ENCODE measurements around the gene ANKRD29.
"Not testable (repeated sequence)": the region's sequence is repeated elsewhere in the genome, so short reads cannot be mapped to it uniquely, and the experiment has no call there.

Gene ANKRD29

GRCh38 chr18:23619388-23619881 lies 43.3 kb downstream of the ANKRD29 start:
- in situ Hi-C loops (cut with MboI; ENCODE audit: low sequenced_read_pairs), result no loop called here

GRCh38 chr18:23618862-23619387 lies 43.8 kb downstream of the ANKRD29 start:
- in situ Hi-C loops (cut with MboI; ENCODE audit: low sequenced_read_pairs), result no loop called here

- in situ Hi-C loops (cut with MboI; ENCODE audit: low sequenced_read_pairs), result no loop called here
Measured at GRCh38 chr18:23617412-23618014, 45.2 kb downstream of the ANKRD29 start.

GRCh38 chr18:23616258-23616657 lies 46.5 kb downstream of the ANKRD29 start:
- in situ Hi-C loops (cut with MboI; ENCODE audit: low sequenced_read_pairs), result no loop called here

- in situ Hi-C loops (cut with MboI; ENCODE audit: low sequenced_read_pairs), result no loop called here
Measured at GRCh38 chr18:23614891-23615290, 47.8 kb downstream of the ANKRD29 start.

- in situ Hi-C loops (cut with MboI; ENCODE audit: low sequenced_read_pairs), result no loop called here
Measured at GRCh38 chr18:23614413-23614812, 48.3 kb downstream of the ANKRD29 start.

GRCh38 chr18:23613091-23613475 lies 49.6 kb downstream of the ANKRD29 start:
- in situ Hi-C loops (cut with MboI; ENCODE audit: low sequenced_read_pairs), result not testable (repeated sequence)

GRCh38 chr18:23612434-23613090 lies 50.1 kb downstream of the ANKRD29 start:
- in situ Hi-C loops (cut with MboI; ENCODE audit: low sequenced_read_pairs), result no loop called here

GRCh38 chr18:23609390-23610023 lies 53.2 kb downstream of the ANKRD29 start:
- in situ Hi-C loops (cut with MboI; ENCODE audit: low sequenced_read_pairs), result no loop called here

GRCh38 chr18:23608211-23608610 lies 54.5 kb downstream of the ANKRD29 start:
- in situ Hi-C loops (cut with MboI; ENCODE audit: low sequenced_read_pairs), result no loop called here

GRCh38 chr18:23605941-23606340 lies 56.8 kb downstream of the ANKRD29 start:
- in situ Hi-C loops (cut with MboI; ENCODE audit: low sequenced_read_pairs), result no loop called here

- in situ Hi-C loops (cut with MboI; ENCODE audit: low sequenced_read_pairs), result no loop called here
Measured at GRCh38 chr18:23599809-23600208, 62.9 kb downstream of the ANKRD29 start.

- in situ Hi-C loops (cut with MboI; ENCODE audit: low sequenced_read_pairs), result no loop called here
Measured at GRCh38 chr18:23596183-23596582, 66.5 kb downstream of the ANKRD29 start.

- in situ Hi-C loops (cut with MboI; ENCODE audit: low sequenced_read_pairs), result no loop called here
Measured at GRCh38 chr18:23595591-23595990, 67.1 kb downstream of the ANKRD29 start.

GRCh38 chr18:23593720-23594119 lies 69.0 kb downstream of the ANKRD29 start:
- in situ Hi-C loops (cut with MboI; ENCODE audit: low sequenced_read_pairs), result no loop called here

GRCh38 chr18:23592911-23593310 lies 69.8 kb downstream of the ANKRD29 start:
- in situ Hi-C loops (cut with MboI; ENCODE audit: low sequenced_read_pairs), result no loop called here

- in situ Hi-C loops (cut with MboI; ENCODE audit: low sequenced_read_pairs), result no loop called here
Measured at GRCh38 chr18:23591011-23591410, 71.7 kb downstream of the ANKRD29 start.

GRCh38 chr18:23588836-23589560 lies 73.7 kb downstream of the ANKRD29 start:
- in situ Hi-C loops (cut with MboI; ENCODE audit: low sequenced_read_pairs), result loop anchor here (10.0 kb wide), 1 partner anchor 64 kb away; no protein-coding TSS in a partner anchor

- in situ Hi-C loops (cut with MboI; ENCODE audit: low sequenced_read_pairs), result loop anchor here (10.0 kb wide), 1 partner anchor 62 kb away; no protein-coding TSS in a partner anchor
Measured at GRCh38 chr18:23587220-23587642, 75.5 kb downstream of the ANKRD29 start.

- in situ Hi-C loops (cut with MboI; ENCODE audit: low sequenced_read_pairs), result loop anchor here (10.0 kb wide), 1 partner anchor 62 kb away; no protein-coding TSS in a partner anchor
Measured at GRCh38 chr18:23586249-23587196, 76.2 kb downstream of the ANKRD29 start, which contains the start of gene NPC1. TSS of gene NPC1 (minus strand) at chr18:23586506. CDS start at chr18:23586343, 163 bp downstream.

Data from HL-60/S4 treated with phorbol 12-myristate 13-acetate at 8.2 ng/mL for 4 days and 3 days (cell line).